PC-3 (cell line): ENCODE measurements around the gene AGPAT1. TPM values are rescaled to one million over a fixed set of nuclear protein-coding genes. Genes with fewer than 3 reads are reported as not detected.
A peak's percentile ranks its signal among the peaks of the same experiment; 100 is the strongest.

Source experiments
- ATAC-seq: fragments of 200-7000 bp; cut with Tn5 transposase; 2 replicates; pipeline ENCODE4 v1.9.1; 2020; ENCODE audit warnings: mild to moderate bottlenecking, moderate library complexity
- BruUV-seq: library from RNA; stranded (reverse); fragments of 400-500 nt; replicated peaks from 2 replicates; lab custom pipeline; 2021; lab: Mats Ljungman, UMichigan
- CTCF ChIA-PET: fragments of 300-600 bp; sonication (Branson Sonifier 250); formaldehyde crosslinking; loops from one replicate; lab custom pipeline; 2022; ENCODE audit warnings: antibody characterized with exemption; lab: Charles Lee
- POLR2A ChIA-PET: fragments of 300-600 bp; sonication (Branson Sonifier 250); formaldehyde crosslinking; loops from one replicate; lab custom pipeline; 2022; ENCODE audit warnings: antibody characterized with exemption; ENCODE audit not compliant: unreplicated experiment; lab: Charles Lee
- DNase-seq: peaks from one replicate; pipeline ENCODE4 v3.0.0-alpha.2; 2015
- H2AFZ ChIP-seq: fragments of 300-600 bp; sonication (generic); 2 replicates; pipeline ENCODE4 v1.6.0; 2016; ENCODE audit warnings: antibody characterized with exemption, low read length
- H3F3A ChIP-seq: fragments of 300-600 bp; sonication (generic); one replicate; pipeline ENCODE4 v1.6.0; 2017; ENCODE audit warnings: antibody characterized with exemption, low read length, control low read depth, mild to moderate bottlenecking; ENCODE audit not compliant: unreplicated experiment
- H3K27ac ChIP-seq: fragments of 300-600 bp; sonication (generic); 2 replicates; pipeline ENCODE4 v1.5.1; 2016; ENCODE audit warnings: mild to moderate bottlenecking, low read length
- H3K27me3 ChIP-seq: fragments of 300-600 bp; sonication (generic); 2 replicates; pipeline ENCODE4 v1.6.1; 2016; ENCODE audit warnings: low read length, mixed read lengths
- H3K36me3 ChIP-seq: fragments of 300-600 bp; sonication (generic); 2 replicates; pipeline ENCODE4 v1.6.1; 2016; ENCODE audit warnings: low read depth, mixed run types, low read length, mixed read lengths
- H3K4me1 ChIP-seq: fragments of 300-600 bp; sonication (generic); 2 replicates; pipeline ENCODE4 v1.5.1; 2016; ENCODE audit warnings: low read length; ENCODE audit not compliant: insufficient read depth
- H3K4me2 ChIP-seq: fragments of 300-600 bp; sonication (generic); 2 replicates; pipeline ENCODE4 v1.6.0; 2016; ENCODE audit warnings: low read length
- H3K4me3 ChIP-seq: fragments of 300-600 bp; sonication (generic); 2 replicates; pipeline ENCODE4 v1.5.1; 2016; ENCODE audit warnings: mild to moderate bottlenecking, low read length, mixed read lengths
- H3K79me2 ChIP-seq: fragments of 300-600 bp; sonication (generic); 2 replicates; pipeline ENCODE4 v1.6.1; 2017; ENCODE audit warnings: low read length, mixed read lengths
- H3K9ac ChIP-seq: fragments of 300-600 bp; sonication (generic); 2 replicates; pipeline ENCODE4 v1.6.0; 2016; ENCODE audit warnings: mild to moderate bottlenecking, low read length
- H3K9me2 ChIP-seq: fragments of 300-600 bp; sonication (generic); replicated peaks from 2 replicates; pipeline ENCODE4 v1.6.1; 2016; ENCODE audit warnings: mixed run types, low read length, mixed read lengths
- H3K9me3 ChIP-seq: fragments of 300-600 bp; sonication (generic); 2 replicates; pipeline ENCODE4 v1.6.1; 2016; ENCODE audit warnings: low read length, mixed read lengths
- H4K20me1 ChIP-seq: fragments of 300-600 bp; sonication (generic); 2 replicates; pipeline ENCODE4 v1.6.1; 2016; ENCODE audit warnings: low read length, mixed read lengths
- CTCF ChIP-seq: fragments of 300-600 bp; sonication (generic); conservative IDR thresholded peaks from 2 replicates; pipeline ENCODE4 v1.5.1; 2017; ENCODE audit warnings: antibody characterized with exemption, low read depth, mild to moderate bottlenecking, low read length
- EZH2 ChIP-seq: fragments of 300-600 bp; sonication (generic); IDR thresholded peaks from one replicate; pipeline ENCODE4 v1.6.1; 2017; ENCODE audit warnings: antibody characterized with exemption, mild to moderate bottlenecking, low read length; ENCODE audit not compliant: unreplicated experiment
- EZH2phosphoT487 ChIP-seq: fragments of 300-600 bp; sonication (generic); IDR thresholded peaks from 2 replicates; pipeline ENCODE4 v1.6.1; 2018; ENCODE audit warnings: mild to moderate bottlenecking, antibody characterized with exemption, low read length, borderline replicate concordance
- intact Hi-C: fragments of 100-400 bp; cut with micrococcal nuclease; formaldehyde crosslinking; loops from 2 replicates; pipeline ENCODE4 v1.9.0; 2023
- total RNA-seq: library from RNA; depleted of rRNA; stranded (reverse); fragments of >200 nt; gene quantifications from 2 replicates; pipeline ENCODE4 v1.2.3, GENCODE V29; 2014

Gene AGPAT1
- total RNA-seq, 1 experiment from 2014 or later: 59.6 TPM

- no peaks in the 10 kb centered on the region for H3K27me3 ChIP-seq
- DNase-seq (peak; percentile 98), ATAC-seq (peak; percentile 89)
- no peaks in the 10 kb centered on the region for H3K36me3 ChIP-seq
- H3K27ac ChIP-seq: peak within 1 kb of the TSS; percentile 47
- BruUV-seq: no TSS peak
- H4K20me1 ChIP-seq: no peaks in the 10 kb centered on the region
- no peak for TF ChIP-seq EZH2phosphoT487
- no peak for TF ChIP-seq CTCF
- no peak for TF ChIP-seq EZH2
- H3K4me3 ChIP-seq: peak within 1 kb of the TSS; percentile 90
- H3K9me3 ChIP-seq: no peaks in the 10 kb centered on the region
- no peaks in the 10 kb centered on the region for H3K9me2 ChIP-seq
- peak within 1 kb of the TSS; percentile 91 for H2AFZ ChIP-seq
- H3K9ac ChIP-seq: peak within 1 kb of the TSS; percentile 87
- peak within 1 kb of the TSS; percentile 93 for H3K4me2 ChIP-seq
- CTCF ChIA-PET: interaction anchor here (0.6 to 1.4 kb wide), 4 partner anchors 9 to 1187 kb away, joined by 3 to 5 read pairs (median 3); partner anchors contain the start of gene MUCL3
- POLR2A ChIA-PET: interaction anchor here (0.5 to 3.1 kb wide), 5 partner anchors 13 to 230 kb away, joined by 3 to 24 read pairs (median 7); partner anchors contain the start of gene EHMT2
- intact Hi-C loops: loop anchor here (1.0 to 2.0 kb wide), 2 partner anchors 13 to 67 kb away; no protein-coding TSS in a partner anchor
- no peaks in the 10 kb centered on the region for H3F3A ChIP-seq
- peaks cover 38% of the 10 kb centered on the region for H3K79me2 ChIP-seq
- H3K4me1 ChIP-seq: peaks cover 25% of the 10 kb centered on the region
Observed at GRCh38 chr6:32127717-32128592, 47.9 kb downstream of the AGPAT1 start, which contains the start of gene ATF6B. ATF6B (minus strand) TSS chr6:32128246; CDS start chr6:32128207, 39 bp downstream.

GRCh38 chr6:32127409-32127716 is 48.5 kb downstream of the AGPAT1 start:
- peak overlapping the region; percentile 91 for H2AFZ ChIP-seq
- peaks cover 38% of the 10 kb centered on the region for H3K79me2 ChIP-seq
- no peaks in the 10 kb centered on the region for H3F3A ChIP-seq
- DNase-seq (no peak), ATAC-seq (no peak)
- H4K20me1 ChIP-seq: no peaks in the 10 kb centered on the region
- no peaks in the 10 kb centered on the region for H3K9me3 ChIP-seq
- no peaks in the 10 kb centered on the region for H3K9me2 ChIP-seq
- H3K4me3 ChIP-seq: peak overlapping the region; percentile 90
- no peaks in the 10 kb centered on the region for H3K27me3 ChIP-seq
- TF ChIP-seq EZH2: no peak
- TF ChIP-seq EZH2phosphoT487: no peak
- TF ChIP-seq CTCF: no peak
- H3K36me3 ChIP-seq: no peaks in the 10 kb centered on the region
- peak overlapping the region; percentile 87 for H3K9ac ChIP-seq
- POLR2A ChIA-PET: interaction anchor here (0.6 kb wide), 1 partner anchor 13 kb away, joined by 4 read pairs; no protein-coding TSS in a partner anchor
- intact Hi-C loops: no loop called here
- TSS peak; percentile 7 for BruUV-seq
- H3K27ac ChIP-seq: no peak overlapping the region
- peak overlapping the region; percentile 93 for H3K4me2 ChIP-seq
- CTCF ChIA-PET: interaction anchor here (0.6 to 1.3 kb wide), 3 partner anchors 9 to 1186 kb away, joined by 3 to 4 read pairs (median 3); partner anchors contain the start of gene MUCL3
- peaks cover 25% of the 10 kb centered on the region for H3K4me1 ChIP-seq
